ENCODE measurements around the gene MRPL28. TPM values are rescaled to one million over a fixed set of nuclear protein-coding genes. Genes with fewer than 3 reads are reported as not detected.

Gene MRPL28
- total RNA-seq, 2 donors from 2014 or later, result 83.4 to 84.3 TPM

GRCh38 chr16:373020-373598 is 2.8 kb upstream of the MRPL28 start:
- Histone ChIP-seq H3K4me1 (replicated peaks) (peaks cover 7% of the 10 kb centered on the region), H3K9me3 (no peaks in the 10 kb centered on the region), H3K4me3 (no peak overlapping the region), H3K27ac (no peak overlapping the region), H3K36me3 (peaks cover 6 to 24% of the 10 kb centered on the region in 2 donors), H3K27me3 (replicated peaks; ENCODE audit: insufficient read depth) (no peaks in the 10 kb centered on the region)
- 94% methylated on average over 5 of the region's 5 CpGs for WGBS
- DNase-seq (ENCODE audit: low spot score), result no peak
- TF ChIP-seq, protein P1, sequence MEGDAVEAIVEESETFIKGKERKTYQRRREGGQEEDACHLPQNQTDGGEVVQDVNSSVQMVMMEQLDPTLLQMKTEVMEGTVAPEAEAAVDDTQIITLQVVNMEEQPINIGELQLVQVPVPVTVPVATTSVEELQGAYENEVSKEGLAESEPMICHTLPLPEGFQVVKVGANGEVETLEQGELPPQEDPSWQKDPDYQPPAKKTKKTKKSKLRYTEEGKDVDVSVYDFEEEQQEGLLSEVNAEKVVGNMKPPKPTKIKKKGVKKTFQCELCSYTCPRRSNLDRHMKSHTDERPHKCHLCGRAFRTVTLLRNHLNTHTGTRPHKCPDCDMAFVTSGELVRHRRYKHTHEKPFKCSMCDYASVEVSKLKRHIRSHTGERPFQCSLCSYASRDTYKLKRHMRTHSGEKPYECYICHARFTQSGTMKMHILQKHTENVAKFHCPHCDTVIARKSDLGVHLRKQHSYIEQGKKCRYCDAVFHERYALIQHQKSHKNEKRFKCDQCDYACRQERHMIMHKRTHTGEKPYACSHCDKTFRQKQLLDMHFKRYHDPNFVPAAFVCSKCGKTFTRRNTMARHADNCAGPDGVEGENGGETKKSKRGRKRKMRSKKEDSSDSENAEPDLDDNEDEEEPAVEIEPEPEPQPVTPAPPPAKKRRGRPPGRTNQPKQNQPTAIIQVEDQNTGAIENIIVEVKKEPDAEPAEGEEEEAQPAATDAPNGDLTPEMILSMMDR (IDR thresholded peaks at IDR 0.05), result no peak
- TF ChIP-seq POLR2AphosphoS5 (IDR thresholded peaks at IDR 0.05), result no peak
- TF ChIP-seq POLR2A (IDR thresholded peaks at IDR 0.05), result no peak
- intact Hi-C loops (cut with DNase I), result no loop called here

GRCh38 chr16:372302-372983 is 2.1 kb upstream of the MRPL28 start:
- 91% methylated on average over 17 of the region's 19 CpGs for WGBS
- intact Hi-C loops (cut with DNase I), result no loop called here
- Histone ChIP-seq H3K36me3 (peaks cover 6 to 31% of the 10 kb centered on the region in 2 donors), H3K27me3 (replicated peaks; ENCODE audit: insufficient read depth) (no peaks in the 10 kb centered on the region), H3K9me3 (no peaks in the 10 kb centered on the region), H3K4me1 (replicated peaks) (peaks cover 7% of the 10 kb centered on the region), H3K4me3 (no peak overlapping the region), H3K27ac (no peak overlapping the region)
- TF ChIP-seq POLR2A (IDR thresholded peaks at IDR 0.05), result no peak
- TF ChIP-seq, protein P1 (IDR thresholded peaks at IDR 0.05), result no peak
- TF ChIP-seq POLR2AphosphoS5 (IDR thresholded peaks at IDR 0.05), result no peak
- no peak for DNase-seq (ENCODE audit: low spot score)

- WGBS, result 90% methylated on average over 31 of the region's 31 CpGs
- no peak for DNase-seq (ENCODE audit: low spot score)
- H3K9me3 ChIP-seq, result no peaks in the 10 kb centered on the region
- no peaks in the 10 kb centered on the region for H3K27me3 ChIP-seq (replicated peaks; ENCODE audit: insufficient read depth)
- H3K27ac ChIP-seq, result no peak overlapping the region
- intact Hi-C loops (cut with DNase I), result no loop called here
- peaks cover 7% of the 10 kb centered on the region for H3K4me1 ChIP-seq (replicated peaks)
- TF ChIP-seq, protein P1 (IDR thresholded peaks at IDR 0.05), result no peak
- TF ChIP-seq POLR2A (IDR thresholded peaks at IDR 0.05) (no peak), POLR2AphosphoS5 (IDR thresholded peaks at IDR 0.05) (no peak)
- H3K36me3 ChIP-seq, result peaks cover 6 to 32% of the 10 kb centered on the region in 2 donors
- no peak overlapping the region for H3K4me3 ChIP-seq
These were observed 1.4 kb upstream of the MRPL28 start for GRCh38 chr16:371515-372301.

GRCh38 chr16:370979-371514 is 709 bp upstream of the MRPL28 start:
- no peak for DNase-seq (ENCODE audit: low spot score)
- Histone ChIP-seq H3K4me3 (peak overlapping the region in 1 of 2 donors; percentile 49), H3K4me1 (replicated peaks) (peaks cover 7% of the 10 kb centered on the region), H3K36me3 (peaks cover 6 to 32% of the 10 kb centered on the region in 2 donors), H3K27me3 (replicated peaks; ENCODE audit: insufficient read depth) (no peaks in the 10 kb centered on the region), H3K9me3 (no peaks in the 10 kb centered on the region), H3K27ac (peak overlapping the region; percentile 21 to 63)
- WGBS, result 54% methylated on average over 10 of the region's 10 CpGs
- TF ChIP-seq POLR2A (IDR thresholded peaks at IDR 0.05) (no peak), POLR2AphosphoS5 (IDR thresholded peaks at IDR 0.05) (no peak)
- TF ChIP-seq, protein P1 (IDR thresholded peaks at IDR 0.05), result no peak
- intact Hi-C loops (cut with DNase I), result no loop called here

All from prostate gland (tissue), 2 donors.